ENCODE results near the gene KDM6B.

Gene KDM6B

GRCh38 chr17:7882068-7882467 lies 48.1 kb downstream of the KDM6B start:
- no peak for DNase-seq

DNA sequence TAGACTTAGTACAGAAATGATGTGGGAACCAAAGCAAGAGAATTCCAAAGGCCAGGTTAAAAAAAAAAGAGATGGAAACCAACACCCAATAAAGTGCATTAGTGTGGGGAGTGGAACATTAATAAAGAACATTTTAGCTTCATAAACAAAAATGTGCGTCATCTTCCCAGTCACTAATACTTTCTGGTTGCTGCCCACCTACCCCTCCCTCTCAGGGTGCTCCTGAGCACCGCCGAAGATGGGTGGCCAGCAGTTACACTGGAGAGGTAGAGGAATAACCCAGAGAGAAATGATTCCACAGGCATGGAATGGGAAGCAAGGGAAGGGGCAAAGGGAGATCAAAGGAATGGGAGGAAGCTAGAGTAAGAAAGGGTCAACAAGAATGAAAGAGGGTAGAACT lies 48.6 kb downstream of the KDM6B start:
- peak; percentile 5 for DNase-seq

All from fibroblast of skin of right biceps (primary cell).